Kidney glomerular epithelial cell (primary cell): ENCODE data around the gene MTFR1L.

Experiments used
- DNase-seq: peaks from one replicate; lab custom pipeline; 2025; lab: John Stamatoyannopoulos, UW

The MTFR1L gene

DNA sequence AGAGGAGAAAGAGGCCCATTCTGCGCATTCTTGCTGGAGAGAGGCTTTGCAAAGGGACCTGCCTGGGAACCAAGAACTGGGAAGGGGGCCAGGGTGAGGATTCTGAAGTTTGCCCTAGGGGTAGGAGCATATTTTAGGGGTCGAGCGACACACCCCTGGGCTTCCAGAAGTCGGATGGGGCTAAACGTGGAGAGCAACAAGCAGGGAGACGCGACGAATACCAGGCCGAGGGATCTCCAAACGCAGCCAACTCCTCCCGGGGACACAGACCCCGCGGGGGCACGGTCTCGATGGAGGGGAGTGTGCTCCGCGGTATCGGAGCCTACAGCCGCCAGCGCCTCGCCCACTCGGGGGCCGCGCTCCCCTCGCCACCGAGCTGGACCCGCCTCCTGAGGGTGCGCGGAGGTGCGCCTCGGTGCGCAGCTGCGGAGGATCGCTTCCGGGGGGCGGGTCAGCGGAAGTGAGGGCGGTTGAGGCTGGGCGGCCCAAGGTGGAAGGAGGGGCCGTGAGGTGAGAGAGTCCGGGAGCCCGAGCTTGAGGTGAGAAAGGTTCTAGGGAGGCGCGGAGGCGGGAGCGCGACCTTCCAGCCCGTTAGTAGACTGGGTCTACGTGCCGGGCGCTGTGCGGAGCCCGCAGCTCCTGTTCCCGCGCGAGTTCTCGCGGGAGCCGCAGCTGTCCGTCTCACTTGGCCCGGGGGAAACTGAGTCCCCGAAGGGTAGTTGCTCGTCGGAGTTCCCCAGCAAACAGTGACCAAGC lies at the start of gene MTFR1L:
Gene MTFR1L (plus strand): TSS at position 464 of the 756 bp plus-strand sequence. CDS start 3,151 bp downstream, outside the sequence.
- DNase-seq = peak; percentile 80

DNA sequence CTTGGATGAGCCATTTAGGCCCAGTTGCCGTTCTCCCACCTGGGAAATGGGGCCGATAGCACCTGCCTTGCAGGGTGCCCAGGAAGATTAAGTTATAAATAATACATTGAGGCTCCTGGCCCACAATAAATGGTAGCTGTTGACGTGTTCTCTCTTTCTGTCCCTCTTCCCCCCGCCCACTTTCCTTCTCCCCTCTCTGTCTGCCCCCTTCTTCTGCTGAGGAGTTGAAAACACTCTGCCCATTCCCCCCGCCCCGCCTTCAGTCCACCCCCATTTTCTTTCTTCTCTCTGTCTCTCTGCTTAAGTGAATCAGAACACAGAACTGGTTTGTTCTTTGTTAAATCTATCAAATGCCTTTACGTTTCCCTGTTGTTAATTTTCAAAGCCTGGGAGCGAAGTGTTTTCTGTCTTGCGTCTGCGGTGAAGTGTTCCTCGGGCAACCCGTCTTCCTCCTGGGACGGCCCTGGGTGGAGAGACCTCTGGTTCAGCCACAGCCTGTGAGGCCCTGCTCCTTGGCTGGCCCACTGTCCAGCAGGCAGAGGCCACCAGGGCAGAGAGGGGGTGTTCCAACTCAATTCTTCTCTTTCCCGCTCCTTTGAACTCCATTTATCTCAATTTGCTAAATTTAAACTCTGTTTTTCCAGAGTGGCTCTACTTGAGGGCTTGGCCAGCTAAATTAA lies 49.1 kb upstream of the MTFR1L start:
- DNase-seq = no peak

DNA sequence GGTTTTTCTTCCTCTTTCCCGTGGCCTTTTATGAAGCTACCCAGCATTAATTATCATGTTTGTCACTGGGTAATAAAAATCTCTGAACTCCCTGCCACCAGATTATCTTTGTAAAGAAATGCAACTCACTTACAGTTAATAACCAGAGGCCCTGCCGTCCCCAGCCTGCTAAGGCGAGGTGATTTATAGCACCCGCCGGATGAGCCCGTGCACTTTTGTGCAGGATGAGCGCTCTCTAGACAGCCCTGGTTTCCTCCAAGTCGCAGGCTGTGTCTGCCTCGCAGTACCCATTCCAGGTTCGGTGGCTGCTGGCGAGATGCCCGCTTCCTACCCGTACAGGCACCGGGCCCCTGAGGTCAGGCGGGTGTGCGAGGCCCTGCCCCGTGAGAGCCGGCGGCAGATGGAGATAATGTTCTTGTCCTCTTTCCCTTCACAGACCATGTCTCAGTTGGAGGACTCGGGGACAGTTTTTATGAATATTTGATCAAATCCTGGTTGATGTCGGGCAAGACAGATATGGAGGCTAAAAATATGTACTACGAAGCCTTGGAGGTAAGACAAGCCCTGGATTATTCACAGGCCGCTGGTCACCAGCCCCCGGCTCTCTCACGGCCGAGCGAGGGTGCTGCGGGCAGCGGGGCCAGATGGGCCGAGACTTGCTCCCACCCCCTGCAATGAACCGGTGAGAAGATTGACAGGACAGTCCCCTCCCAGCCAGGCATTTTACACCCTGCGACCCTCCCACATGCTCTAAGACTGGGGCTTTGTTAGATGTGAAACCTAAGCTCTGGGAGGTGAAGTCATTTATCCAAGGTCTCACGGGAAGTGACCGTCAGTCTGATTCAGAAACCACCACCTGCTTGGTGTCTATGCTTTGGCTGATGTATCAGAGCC lies 48.3 kb upstream of the MTFR1L start:
- peak; percentile 41 for DNase-seq

DNA sequence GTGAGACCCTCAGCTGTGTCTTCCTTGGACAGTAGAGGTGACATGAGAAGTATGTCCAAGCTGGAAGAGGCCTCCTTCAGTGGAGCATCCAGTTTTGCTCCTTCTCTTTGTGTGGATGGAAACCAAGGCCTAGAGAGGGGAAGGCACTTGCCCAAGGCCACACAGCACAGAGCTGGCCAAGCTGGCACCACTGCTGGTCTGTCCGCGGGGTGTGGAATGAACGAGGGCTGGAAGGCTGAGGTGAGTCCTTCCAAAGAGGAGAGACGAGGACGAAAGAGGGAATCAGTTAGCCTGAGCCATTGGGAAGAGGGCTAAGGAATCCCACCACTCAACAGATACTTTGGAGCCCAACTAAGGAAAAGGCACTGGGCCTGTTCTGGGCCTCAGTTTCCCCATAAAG lies 47.6 kb upstream of the MTFR1L start:
- no peak for DNase-seq

- no peak for DNase-seq
Observed at GRCh38 chr1:25772692-25773245, 47.0 kb upstream of the MTFR1L start.

DNA sequence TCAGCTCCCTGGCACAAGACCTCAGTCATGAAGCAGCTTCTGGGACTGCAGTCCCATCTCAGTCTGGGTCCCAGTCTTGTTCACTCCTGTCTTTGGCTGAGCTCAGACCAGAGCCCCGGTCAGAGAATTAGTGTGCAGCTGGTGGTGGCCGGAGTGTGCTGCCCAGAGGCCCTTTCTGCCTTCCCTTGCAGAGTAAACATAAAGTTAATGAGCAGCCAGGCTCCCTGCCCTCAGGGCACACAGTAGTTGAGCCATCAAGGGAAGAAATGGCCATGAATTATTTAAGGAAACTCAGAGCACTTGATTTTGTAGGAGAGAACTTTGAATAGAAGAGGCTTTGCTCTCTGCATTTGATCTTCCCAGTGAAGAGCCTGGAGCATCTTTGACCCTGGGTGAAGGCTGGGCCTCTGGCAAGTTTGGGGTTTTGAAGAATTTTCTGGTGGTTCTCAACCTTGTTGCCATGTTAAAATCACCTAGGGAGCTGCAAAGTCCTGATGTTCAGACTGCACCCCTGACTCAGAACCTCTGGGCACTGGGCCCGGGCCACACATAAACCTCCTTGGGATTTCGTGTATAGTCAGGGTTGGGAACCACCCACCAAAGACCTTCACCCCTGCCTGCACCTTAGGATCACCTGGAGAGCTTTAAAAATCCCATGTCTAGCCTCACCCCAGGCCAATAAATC lies 46.2 kb upstream of the MTFR1L start:
- DNase-seq = peak; percentile 57

DNA sequence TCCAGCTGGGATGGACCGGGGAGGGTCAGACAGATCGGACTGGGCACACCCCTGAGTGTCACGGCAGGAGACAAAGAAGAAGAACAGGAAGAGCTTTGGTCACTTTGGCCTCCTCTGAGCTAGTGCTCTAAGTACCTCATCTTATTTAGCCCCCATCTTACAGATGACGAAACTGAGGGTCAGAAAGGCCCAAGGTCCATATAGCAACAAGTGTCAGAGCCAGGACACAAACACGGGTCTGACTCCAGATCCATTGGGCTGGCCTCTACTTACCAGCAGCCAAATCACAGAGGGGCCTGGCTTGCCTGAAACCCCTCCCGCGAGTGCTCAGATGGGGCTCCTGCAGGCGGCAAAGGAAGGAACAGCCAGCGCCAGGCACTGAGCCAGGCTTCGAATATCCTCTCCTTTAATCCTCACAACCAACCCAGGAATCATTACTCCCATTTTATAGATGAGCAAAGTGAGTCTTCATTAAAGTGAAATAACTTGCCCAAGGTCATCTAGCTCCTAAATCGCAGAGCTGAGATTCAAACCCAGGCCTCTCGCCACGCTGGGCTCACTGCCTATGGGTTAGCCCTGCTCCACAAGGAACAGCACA lies 45.4 kb upstream of the MTFR1L start:
- DNase-seq = no peak

DNA sequence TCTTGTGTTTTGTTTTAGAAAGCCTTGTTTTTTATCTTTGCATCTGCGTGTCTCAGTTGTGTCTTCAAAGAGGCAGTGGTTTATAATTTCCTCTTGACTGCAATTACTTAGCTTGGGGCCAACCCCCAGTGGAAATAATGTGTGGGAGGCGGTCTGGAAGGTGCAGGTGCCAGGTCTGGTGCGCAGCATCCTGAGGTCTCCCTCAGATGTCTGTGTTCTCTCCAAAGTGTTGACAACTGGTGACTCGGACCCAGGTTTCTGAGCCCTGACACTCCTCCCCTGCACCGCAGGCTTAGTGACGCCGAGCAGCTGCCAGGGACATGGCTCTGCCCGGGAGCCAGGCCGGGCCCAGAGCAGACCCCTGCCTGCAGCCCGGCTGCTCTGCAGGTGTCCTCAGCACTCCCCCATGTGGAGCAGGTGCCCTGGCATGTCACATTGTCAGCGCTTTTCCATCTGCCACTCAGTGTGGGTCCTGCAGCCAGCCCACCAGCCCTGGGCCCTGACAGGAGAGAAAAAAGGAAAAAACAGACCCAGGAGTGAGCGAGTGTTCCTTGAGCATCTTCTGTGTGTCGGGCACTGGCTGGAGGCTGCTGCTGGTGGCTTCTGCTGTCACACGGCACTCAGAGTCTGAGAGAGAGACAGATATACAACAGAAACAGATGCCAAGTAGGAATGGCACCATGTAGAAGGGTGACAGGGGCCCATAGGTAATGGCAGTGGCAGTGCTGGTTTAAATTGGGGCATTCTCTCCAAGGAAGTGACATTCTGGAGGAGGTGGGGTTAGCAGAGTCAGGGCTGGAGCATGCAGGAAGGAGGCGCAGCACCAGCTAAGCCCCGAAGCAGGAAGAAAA lies 44.6 kb upstream of the MTFR1L start:
- DNase-seq = no peak

GRCh38 chr1:25779388-25779787 lies 40.4 kb upstream of the MTFR1L start:
- DNase-seq = no peak

- no peak for DNase-seq
Observed at GRCh38 chr1:25779894-25780293, 39.9 kb upstream of the MTFR1L start.

DNA sequence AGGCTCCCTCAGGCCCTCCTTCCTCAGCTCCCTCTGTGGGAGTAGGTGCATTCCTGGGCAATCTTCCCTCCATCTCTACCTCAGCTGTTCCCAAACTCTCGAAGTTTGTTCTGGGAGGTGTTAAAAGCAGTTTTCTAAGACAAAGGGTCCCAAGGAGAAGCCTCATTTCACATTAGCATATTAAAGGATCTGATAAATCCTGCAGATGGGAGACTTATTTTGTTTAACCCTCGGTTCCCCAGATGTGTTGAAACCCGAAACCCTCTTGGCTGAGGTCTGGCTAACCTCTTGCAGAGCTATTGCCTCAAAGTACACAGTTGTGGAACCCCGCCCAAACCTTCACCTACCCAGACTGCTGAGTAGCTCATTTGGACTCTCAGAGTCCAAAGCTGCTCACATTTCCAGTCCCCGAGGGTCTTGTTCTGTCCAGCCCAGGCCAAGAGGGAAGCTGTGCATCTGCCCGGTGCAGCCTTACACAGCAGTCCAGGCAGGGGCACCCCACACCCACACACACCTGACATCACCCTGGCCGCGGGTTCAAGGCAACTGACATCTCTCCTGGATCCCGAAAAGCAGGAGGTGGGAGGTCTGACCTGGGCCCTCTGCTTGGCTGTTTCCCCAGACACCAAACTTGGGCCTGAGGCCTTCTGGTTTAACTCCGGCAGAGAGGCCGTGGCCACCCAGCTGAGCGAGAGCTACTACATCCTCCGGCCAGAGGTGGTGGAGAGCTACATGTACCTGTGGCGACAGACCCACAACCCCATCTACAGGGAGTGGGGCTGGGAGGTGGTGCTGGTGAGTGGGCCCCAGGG lies 39.2 kb upstream of the MTFR1L start:
- DNase-seq = no peak

DNA sequence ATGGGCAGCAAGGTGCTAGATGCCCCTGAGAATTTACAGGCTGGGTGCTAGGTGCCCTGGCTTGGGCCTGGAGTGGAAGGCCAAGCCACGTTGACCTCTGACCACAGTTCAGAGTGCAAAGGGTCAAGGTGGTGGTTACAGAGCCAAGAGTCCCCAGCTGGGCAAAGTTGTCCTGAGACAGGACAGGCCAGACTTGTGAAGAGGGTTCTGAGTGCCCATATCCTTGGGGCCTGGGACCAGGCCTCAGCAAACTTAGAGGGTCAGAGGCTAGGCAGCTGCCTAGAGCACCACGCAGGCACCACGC lies 38.7 kb upstream of the MTFR1L start:
- DNase-seq = no peak

DNA sequence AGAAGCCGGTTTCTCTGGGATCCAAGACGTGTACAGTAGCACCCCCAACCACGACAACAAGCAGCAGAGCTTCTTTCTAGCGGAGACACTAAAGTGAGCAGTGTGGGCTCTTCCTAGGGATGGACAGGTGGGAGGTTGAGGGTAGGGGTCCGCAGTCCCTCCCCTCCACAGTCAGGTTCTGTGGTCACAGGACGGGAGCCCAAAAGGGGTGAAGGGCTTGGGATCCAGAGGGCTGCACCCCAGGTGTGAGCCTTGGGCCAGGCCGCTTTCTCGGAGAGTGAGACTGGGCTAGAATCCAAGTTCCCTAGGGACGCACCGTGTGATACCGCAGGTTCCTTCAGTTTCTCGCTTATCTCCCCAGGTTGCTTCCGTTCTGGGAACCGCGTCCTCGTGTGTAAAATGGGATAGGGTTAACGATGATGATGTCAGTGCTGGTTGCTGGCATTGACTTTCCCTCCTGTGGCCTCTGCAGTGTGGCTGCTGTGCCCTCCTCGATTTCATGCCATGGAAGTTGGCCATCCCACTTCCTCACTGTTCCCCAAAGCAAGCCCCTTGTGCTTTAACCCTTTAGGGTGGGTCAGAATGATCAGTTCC lies 37.0 kb upstream of the MTFR1L start:
- DNase-seq = no peak

DNA sequence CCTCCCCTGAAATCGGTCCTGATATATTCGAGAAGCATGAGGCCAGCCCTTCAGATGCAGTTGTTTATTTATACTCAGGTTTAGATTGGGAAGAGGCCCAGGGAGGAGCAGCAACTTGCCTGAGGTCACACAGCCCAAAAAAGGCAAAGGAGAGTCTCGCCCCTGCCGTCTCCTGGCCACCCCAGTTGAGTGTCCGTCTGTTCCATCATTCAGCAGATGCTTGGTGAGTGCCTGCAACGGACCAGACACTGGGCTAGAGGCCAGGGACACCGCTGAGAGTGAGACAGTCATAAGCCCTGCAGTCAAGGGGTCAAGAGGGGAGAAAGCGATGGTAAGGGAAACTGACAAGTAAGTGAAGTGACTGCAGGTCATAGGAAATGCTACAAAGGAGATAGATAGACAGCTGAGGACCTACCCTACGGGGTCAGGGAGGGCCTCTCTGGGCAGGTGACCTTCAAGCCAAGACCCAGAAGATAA lies 35.1 kb upstream of the MTFR1L start:
- DNase-seq = no peak

- DNase-seq = no peak
Observed at GRCh38 chr1:25785333-25786067, 34.3 kb upstream of the MTFR1L start.

- DNase-seq = no peak
Observed at GRCh38 chr1:25786887-25787759, 32.6 kb upstream of the MTFR1L start.

DNA sequence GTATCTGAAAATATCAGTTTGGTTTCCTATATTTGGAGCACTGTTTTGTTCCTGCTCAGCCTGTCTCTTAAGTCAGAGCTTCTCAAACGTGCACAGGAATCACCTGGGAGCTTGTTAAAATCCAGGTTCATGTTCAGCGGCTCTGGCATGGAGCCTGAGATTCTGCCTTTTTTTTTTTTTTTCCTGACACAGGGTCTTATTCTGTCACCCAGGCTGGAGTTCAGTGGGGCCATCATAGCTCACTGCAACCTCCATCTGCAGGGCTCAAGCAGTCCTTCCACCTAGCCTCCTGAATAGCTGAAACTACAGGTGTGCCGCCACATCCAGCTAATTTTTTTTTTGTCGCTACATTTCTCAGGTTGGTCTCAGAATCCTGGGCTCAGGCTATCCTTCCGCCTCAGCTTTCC lies 32.0 kb upstream of the MTFR1L start:
- no peak for DNase-seq
